ENCODE data around the gene AMPH.

Gene AMPH

DNA sequence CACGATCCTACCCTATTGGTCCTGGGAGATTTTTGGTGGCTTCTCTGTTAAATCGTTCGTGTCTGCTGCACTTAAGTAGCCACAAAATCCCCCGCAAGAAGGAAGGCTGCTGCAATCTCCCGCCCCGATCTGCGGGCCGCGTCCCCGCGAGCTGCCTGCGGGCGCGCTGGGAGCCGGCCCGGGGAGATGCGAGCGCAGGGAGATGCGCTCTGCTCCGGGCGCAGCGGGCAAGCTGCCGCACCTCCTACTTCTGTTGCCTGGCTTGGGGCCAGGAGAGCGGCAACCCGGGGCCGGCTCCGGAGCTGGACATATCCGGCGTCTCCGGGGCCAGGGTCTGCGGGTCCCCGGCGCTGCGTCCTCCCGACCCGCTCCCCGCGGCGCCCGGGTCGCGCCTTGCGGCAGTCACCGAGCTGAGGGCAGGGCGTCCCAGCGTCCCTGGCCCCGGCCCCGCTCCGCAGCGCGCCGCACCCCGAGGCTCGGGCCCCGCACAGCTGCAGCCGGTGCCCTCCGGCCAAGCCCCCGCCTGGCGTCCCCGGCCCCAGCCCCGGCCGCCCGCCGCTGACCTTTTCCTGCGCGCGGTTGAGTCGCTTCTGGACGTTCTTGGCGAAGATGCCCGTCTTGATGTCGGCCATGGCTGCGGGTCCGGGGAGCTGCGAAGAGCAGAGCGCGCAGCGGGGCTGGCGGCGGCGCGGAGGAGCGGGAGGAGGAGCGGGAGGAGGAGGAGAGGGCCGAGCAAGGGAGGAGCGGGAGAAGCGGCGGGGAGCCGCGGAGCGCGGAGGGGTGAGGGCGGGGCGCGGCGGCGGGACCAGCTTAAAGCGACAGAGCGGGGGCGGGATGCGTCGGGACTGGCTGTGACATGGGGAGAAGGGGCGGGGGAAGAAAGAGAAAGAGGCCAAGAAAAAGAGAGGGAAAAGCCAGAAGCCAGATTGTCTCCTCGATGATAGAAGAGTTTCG, at the start of gene AMPH:
Gene AMPH, minus strand, starts transcription at position 654 of the 954 bp plus-strand sequence. Its CDS starts 22 bp downstream, at position 632.
- peaks cover 2% of the 10 kb centered on the region for H3K4me1 Mint-ChIP-seq (ENCODE audit: low read depth)
- H3K9me3 Mint-ChIP-seq: no peaks in the 10 kb centered on the region
- peaks cover 55% of the 10 kb centered on the region for H3K27me3 Mint-ChIP-seq (ENCODE audit: low read depth)
- H3K36me3 Mint-ChIP-seq (ENCODE audit: low read depth): no peaks in the 10 kb centered on the region
- H3K4me3 Mint-ChIP-seq: no peak within 1 kb of the TSS
- H3K27ac Mint-ChIP-seq: no peak within 1 kb of the TSS

DNA sequence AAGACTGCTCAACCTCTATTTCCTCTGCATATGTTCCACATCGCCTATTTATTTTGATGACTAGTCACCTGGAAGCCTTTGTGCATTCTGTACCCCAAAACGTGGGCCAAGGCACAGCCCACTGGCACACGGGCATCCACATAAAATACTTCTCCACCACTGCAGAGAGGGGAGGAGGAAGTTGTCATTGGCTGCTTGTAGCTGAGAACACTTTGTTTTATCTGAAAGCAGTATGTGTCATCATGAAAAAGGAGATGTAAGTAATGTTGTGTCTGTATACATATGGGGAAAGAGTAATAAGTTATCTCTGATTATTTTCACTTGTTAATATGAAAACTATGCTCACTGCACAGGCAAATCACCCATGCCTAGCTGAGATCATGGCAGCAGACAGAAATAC, 48.2 kb upstream of the AMPH start:
- no peaks in the 10 kb centered on the region for H3K36me3 Mint-ChIP-seq (ENCODE audit: low read depth)
- no peaks in the 10 kb centered on the region for H3K4me1 Mint-ChIP-seq (ENCODE audit: low read depth)
- H3K9me3 Mint-ChIP-seq: no peaks in the 10 kb centered on the region
- H3K27me3 Mint-ChIP-seq (ENCODE audit: low read depth): peaks cover 13% of the 10 kb centered on the region
- no peak overlapping the region for H3K27ac Mint-ChIP-seq
- no peak overlapping the region for H3K4me3 Mint-ChIP-seq

DNA sequence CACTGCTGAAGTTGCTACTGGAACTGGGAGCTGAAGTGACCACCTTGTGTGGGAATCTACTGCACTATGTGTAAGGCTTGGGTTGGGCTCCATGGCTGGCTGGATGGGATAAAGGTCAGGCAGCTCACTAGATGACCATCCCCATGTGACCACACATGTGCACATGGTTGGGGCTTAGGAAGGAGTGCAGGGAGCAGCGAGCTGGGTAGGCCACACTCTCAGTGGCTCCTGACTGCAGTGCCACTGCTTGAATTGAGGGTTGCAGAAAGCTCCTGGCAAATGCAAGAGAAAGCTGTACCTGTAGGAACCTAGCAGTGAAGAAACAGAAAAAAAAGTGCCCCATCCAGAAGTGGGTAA, 47.5 kb upstream of the AMPH start:
- Mint-ChIP-seq H3K27ac (no peak overlapping the region), H3K27me3 (ENCODE audit: low read depth) (peaks cover 13% of the 10 kb centered on the region), H3K4me1 (ENCODE audit: low read depth) (no peaks in the 10 kb centered on the region), H3K9me3 (no peaks in the 10 kb centered on the region), H3K36me3 (ENCODE audit: low read depth) (no peaks in the 10 kb centered on the region), H3K4me3 (no peak overlapping the region)

DNA sequence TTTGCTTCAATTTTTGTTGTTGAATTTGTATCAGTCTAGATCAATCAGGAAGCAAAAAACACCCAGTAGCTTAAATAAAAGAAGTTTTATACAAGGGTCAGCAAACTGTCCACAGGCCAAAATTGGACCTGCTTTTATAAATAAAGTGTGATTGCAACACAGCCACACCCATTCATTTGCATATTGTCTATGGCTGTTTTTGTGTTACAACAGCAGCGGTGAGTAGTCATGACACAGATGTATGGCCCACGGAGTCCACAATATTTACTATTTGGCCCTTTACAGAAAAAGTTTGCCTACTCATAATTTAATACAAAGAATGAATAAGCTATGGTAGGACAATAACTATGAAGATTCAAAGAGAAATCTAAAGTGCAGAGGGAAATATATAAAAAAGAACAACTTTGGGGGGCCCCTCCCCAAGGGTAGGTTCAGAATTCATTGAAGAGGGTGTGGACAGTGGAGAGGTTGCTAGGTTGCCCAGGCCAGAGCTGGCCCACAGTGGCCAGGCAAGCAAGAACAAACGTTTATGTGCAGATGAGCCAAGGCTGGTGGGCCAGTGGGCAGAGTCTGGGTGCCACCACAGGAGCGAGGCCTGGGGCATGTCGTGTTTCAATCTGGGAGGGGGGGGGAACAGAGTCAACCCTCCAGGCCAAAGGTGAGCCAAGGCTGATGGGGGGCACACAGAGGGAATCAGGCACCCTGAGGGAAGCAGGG, 47.0 kb upstream of the AMPH start:
- Mint-ChIP-seq H3K4me1 (ENCODE audit: low read depth) (no peaks in the 10 kb centered on the region), H3K36me3 (ENCODE audit: low read depth) (no peaks in the 10 kb centered on the region), H3K27ac (no peak overlapping the region), H3K4me3 (no peak overlapping the region), H3K9me3 (no peaks in the 10 kb centered on the region), H3K27me3 (ENCODE audit: low read depth) (peaks cover 13% of the 10 kb centered on the region)

DNA sequence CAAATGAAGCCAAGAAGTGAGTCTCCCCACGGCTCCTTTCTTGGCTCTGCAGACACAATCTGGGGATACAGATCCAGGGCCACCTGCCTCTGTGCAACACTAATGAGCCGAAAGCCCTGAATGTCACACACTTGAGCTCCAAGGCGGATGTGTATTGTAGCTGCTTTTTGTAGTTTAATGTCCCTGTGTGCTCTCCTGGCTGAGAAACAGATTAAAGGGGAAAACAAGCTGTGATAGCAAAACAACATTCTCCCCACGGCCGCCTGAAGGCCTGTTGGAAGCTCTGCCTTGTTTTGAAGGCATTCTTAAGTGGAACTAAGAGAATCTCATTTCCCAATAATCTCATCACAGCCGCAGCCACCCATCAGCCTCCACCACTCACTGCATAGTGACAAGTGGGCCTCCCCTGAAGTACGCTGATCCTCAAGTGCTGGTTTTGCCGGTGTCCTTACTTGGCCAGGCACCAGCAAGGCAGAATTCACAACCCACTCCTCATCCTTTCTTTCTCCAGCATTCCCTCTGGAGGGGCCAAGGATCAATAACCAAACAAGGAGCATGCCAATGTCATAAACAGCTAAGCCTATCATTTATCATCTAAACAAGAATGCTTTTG, 44.4 kb upstream of the AMPH start:
- Mint-ChIP-seq H3K27me3 (ENCODE audit: low read depth) (peaks cover 7% of the 10 kb centered on the region), H3K4me3 (no peak overlapping the region), H3K36me3 (ENCODE audit: low read depth) (no peaks in the 10 kb centered on the region), H3K4me1 (ENCODE audit: low read depth) (no peaks in the 10 kb centered on the region), H3K27ac (no peak overlapping the region), H3K9me3 (no peaks in the 10 kb centered on the region)

DNA sequence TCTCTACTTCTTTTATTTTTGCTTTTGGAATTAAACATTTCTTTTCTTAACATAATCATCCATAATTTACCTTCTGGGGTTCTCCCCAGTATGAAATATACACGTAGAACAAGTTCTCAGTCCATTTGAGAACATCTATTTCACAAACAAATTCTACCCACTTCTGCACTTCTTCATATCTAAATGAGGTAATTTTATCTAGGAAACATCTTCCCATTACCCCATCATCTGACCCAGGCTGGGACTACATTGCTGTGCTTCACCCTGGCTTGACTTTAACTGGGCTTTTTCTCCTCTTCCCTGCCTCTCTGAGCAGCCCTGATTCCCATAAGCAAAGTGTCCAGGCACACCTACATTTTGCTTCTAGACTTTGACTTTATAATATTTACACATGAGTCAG, 43.3 kb upstream of the AMPH start:
- Mint-ChIP-seq H3K9me3 (no peaks in the 10 kb centered on the region), H3K36me3 (ENCODE audit: low read depth) (no peaks in the 10 kb centered on the region), H3K27ac (no peak overlapping the region), H3K4me1 (ENCODE audit: low read depth) (no peaks in the 10 kb centered on the region), H3K4me3 (no peak overlapping the region), H3K27me3 (ENCODE audit: low read depth) (peaks cover 6% of the 10 kb centered on the region)

DNA sequence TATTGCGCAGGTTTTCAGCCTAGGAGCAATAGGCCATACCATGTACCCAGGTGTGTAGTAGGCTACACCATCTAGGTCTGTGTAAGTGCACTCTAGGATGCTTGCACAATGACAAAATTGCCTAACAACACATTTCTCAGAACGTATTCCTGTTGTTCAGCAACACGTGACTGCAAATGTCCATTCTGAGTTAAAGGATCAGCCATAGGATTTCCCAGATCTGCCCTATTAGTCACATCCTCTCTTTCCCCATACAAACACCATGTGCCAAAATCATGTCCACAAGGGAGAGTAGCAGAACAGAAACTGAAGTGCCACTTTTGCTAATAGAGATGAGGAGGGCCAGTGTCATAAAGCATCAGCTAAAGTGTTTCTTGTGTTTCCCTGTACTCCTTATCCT, 42.6 kb upstream of the AMPH start:
- H3K36me3 Mint-ChIP-seq (ENCODE audit: low read depth): no peaks in the 10 kb centered on the region
- no peak overlapping the region for H3K27ac Mint-ChIP-seq
- H3K9me3 Mint-ChIP-seq: no peaks in the 10 kb centered on the region
- no peak overlapping the region for H3K4me3 Mint-ChIP-seq
- H3K27me3 Mint-ChIP-seq (ENCODE audit: low read depth): peaks cover 4% of the 10 kb centered on the region
- H3K4me1 Mint-ChIP-seq (ENCODE audit: low read depth): no peaks in the 10 kb centered on the region

DNA sequence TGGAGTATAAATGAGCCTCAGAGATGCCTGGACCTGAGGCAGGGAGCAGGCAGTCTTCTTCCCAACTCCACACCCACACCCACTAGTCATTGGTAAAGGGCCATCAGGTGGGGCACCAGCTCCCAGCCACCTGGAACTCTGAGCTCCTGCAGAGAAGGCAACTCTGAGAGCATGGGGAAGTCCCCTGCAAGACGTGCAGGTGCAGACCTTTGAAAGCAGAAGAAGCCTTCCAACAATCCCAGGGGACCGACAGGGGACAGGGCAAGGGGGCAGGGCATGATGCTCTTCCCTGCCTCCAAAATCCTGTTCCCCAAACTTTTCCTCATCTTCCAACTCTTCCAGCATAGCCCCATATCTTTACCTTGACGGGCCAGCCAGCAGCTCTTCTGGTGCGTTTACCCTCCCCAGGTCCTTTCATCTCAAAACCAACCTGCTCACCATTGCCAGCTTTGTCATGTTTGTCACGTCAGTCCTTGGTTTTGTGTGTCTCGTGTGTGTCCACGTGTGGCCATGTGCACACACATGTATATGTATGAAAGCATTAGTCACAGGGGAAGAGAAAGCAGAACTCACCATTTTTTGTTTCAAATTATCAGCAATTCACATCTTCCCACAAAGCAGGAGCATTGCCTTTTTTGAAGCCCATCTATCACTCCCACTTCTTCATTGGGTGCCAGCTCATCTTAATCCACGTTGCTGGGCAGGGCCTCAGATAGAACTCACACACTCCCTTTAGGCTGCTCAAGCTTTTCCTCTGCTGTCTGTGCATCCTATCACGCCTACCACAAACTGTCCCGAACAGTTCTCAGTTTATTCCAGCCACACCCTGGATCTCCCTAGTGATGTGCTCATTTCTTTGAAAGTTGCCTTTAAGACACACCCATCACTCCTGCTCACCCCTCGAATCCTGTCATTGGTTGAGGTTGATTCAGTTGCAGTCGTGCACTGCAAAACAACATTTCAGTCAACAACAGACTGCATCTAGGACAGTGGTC, 41.0 kb upstream of the AMPH start:
- Mint-ChIP-seq H3K27me3 (ENCODE audit: low read depth) (peaks cover 4% of the 10 kb centered on the region), H3K36me3 (ENCODE audit: low read depth) (no peaks in the 10 kb centered on the region), H3K27ac (no peak overlapping the region)

DNA sequence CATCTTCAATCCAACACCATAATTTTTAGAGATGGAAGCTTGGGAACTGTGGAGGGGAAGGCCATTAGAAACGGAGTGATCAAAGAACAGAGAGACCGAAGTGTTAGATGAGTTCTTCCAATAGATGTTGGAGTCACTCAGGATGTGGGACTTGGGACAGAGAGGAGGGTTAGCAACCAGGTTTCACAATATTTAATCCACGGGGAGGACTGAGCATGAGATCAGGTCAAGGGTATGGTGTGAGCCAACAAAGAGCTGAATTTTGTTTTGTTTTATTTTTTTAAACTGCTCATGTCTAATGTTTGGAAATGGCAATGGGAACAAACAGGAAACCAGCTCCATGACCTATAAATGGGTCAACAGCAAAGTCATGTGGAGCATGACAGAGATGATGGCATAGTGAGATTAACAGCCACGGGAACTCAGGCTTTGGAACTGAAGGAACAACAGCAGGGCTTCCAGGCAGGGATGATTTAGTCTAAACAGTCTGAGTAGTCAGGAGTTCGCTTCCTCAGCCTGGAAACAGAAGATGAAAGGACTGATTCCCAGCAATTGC, 38.9 kb upstream of the AMPH start:
- H3K4me1 Mint-ChIP-seq (ENCODE audit: low read depth): no peaks in the 10 kb centered on the region
- no peak overlapping the region for H3K27ac Mint-ChIP-seq
- H3K27me3 Mint-ChIP-seq (ENCODE audit: low read depth): peaks cover under 1% of the 10 kb centered on the region
- no peaks in the 10 kb centered on the region for H3K9me3 Mint-ChIP-seq
- no peak overlapping the region for H3K4me3 Mint-ChIP-seq
- no peaks in the 10 kb centered on the region for H3K36me3 Mint-ChIP-seq (ENCODE audit: low read depth)

More for the DNA sequence above, 41.0 kb upstream of the AMPH start:
- H3K4me1 Mint-ChIP-seq (ENCODE audit: low read depth): no peaks in the 10 kb centered on the region
- H3K4me3 Mint-ChIP-seq: no peak overlapping the region
- H3K9me3 Mint-ChIP-seq: no peaks in the 10 kb centered on the region

DNA sequence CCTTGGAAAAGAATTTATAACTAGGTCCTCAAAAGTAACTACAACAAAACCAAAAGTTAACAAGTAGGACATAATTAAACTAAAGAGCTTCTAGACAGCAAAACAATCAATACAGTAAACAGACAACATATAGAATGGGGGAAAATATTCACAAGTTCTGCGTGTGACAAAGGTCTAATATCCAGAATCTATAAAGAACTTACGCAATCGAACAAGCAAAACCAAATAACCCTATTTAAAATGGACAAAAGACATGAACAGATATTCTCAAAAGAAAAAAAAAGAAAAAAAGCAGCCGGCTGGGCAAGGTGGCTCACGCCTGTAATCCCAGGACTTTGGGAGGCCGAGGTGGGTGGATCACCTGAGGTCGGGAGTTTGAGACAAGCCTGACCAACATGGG, 33.8 kb upstream of the AMPH start:
- Mint-ChIP-seq H3K4me1 (ENCODE audit: low read depth) (no peaks in the 10 kb centered on the region), H3K27ac (no peak overlapping the region), H3K36me3 (ENCODE audit: low read depth) (no peaks in the 10 kb centered on the region), H3K9me3 (no peaks in the 10 kb centered on the region), H3K4me3 (no peak overlapping the region), H3K27me3 (ENCODE audit: low read depth) (peaks cover 29% of the 10 kb centered on the region)

DNA sequence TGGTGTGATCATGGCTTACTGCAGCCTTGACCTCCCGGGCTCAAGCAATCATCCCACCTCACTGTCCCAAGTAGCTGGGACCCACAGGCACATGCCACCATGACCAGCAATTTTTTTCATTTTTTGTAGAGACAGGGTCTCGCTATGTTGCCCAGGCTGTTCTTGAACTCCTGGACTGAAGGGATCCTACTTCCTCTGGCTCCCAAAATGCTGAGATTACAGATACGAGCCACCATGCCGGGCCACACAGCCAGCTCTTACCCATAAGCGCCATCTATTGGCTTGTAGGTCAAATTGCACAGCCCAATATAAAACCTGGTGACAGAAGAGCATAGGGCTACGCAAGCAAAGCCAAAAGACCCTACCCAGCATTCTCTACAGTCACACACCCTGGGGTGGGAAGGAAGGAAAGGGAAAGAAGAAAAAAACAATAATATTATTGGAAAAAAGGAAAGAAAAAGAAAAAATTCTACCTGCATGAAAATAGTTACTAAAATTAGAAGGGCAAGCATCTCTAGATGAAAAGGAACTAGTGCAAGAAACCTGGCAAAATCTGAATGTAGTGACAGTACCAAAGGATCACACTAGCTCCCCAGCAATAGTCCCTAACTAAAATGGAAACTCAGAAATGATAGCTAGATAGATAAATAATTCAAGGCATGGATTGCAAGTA, 29.4 kb upstream of the AMPH start:
- H3K27ac Mint-ChIP-seq: no peak overlapping the region
- peaks cover 36% of the 10 kb centered on the region for H3K27me3 Mint-ChIP-seq (ENCODE audit: low read depth)
- no peaks in the 10 kb centered on the region for H3K36me3 Mint-ChIP-seq (ENCODE audit: low read depth)
- H3K9me3 Mint-ChIP-seq: no peaks in the 10 kb centered on the region
- H3K4me3 Mint-ChIP-seq: no peak overlapping the region
- H3K4me1 Mint-ChIP-seq (ENCODE audit: low read depth): no peaks in the 10 kb centered on the region

DNA sequence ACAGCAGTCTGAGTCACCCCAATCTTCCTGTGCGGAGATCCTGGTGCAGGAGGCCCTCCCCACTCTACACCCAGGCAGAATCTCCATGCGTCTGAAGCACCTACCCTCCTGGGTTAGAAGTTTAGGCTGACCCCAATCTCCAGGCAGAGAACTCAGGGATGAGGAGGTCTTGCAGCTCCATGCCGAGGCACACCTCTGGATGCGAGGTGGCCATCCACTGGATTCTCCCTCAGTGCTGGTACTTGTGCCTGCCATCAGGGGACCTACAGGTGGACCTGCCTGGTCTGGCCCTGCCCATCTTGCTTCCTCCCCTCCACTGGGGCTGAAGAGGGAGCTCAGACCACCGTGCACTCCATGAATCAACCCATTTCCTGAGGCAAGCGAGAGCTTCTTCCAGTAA, 28.8 kb upstream of the AMPH start:
- Mint-ChIP-seq H3K27ac (no peak overlapping the region), H3K4me1 (ENCODE audit: low read depth) (no peaks in the 10 kb centered on the region), H3K9me3 (no peaks in the 10 kb centered on the region), H3K36me3 (ENCODE audit: low read depth) (no peaks in the 10 kb centered on the region), H3K4me3 (no peak overlapping the region), H3K27me3 (ENCODE audit: low read depth) (peaks cover 35% of the 10 kb centered on the region)

DNA sequence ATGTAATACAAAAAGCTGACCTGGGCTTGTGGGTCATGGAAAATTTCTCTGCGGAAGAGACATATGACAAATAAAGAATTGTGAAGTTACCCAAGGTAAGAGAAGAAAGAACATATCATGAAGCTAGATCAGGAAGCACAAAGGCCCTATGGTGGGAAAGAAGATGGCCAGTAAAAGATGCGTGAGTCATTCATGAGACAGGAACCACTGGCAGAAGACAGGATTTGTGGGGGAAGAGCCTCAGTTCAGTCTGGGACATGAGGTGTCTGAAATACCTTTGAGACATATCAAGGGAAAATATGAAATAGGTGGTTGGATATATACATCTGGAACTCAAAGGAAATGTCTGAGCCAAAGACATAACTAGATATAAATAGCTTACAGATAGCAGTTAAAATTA, 27.7 kb upstream of the AMPH start:
- H3K27ac Mint-ChIP-seq: no peak overlapping the region
- peaks cover 32% of the 10 kb centered on the region for H3K27me3 Mint-ChIP-seq (ENCODE audit: low read depth)
- no peak overlapping the region for H3K4me3 Mint-ChIP-seq
- H3K4me1 Mint-ChIP-seq (ENCODE audit: low read depth): no peaks in the 10 kb centered on the region
- no peaks in the 10 kb centered on the region for H3K36me3 Mint-ChIP-seq (ENCODE audit: low read depth)
- no peaks in the 10 kb centered on the region for H3K9me3 Mint-ChIP-seq

All from T-helper 1 cell treated with Interleukin-12 subunit alpha and Interleukin-12 subunit beta and Interleukin-4 antibody, amounts not matched to agents 30 μg/mL and 1 μg/mL, for 36 hours (primary cell).